GM18520 (cell line): ENCODE data around the gene CPLX1.
"Not testable (repeated sequence)": the region's sequence is repeated elsewhere in the genome, so short reads cannot be mapped to it uniquely, and the experiment has no call there.

Experiments used
- ATAC-seq: cut with Tn5 transposase; IDR thresholded peaks from one replicate; pipeline ENCODE4 v1.9.1; 2021; ENCODE audit not compliant: unreplicated experiment

The CPLX1 gene

DNA sequence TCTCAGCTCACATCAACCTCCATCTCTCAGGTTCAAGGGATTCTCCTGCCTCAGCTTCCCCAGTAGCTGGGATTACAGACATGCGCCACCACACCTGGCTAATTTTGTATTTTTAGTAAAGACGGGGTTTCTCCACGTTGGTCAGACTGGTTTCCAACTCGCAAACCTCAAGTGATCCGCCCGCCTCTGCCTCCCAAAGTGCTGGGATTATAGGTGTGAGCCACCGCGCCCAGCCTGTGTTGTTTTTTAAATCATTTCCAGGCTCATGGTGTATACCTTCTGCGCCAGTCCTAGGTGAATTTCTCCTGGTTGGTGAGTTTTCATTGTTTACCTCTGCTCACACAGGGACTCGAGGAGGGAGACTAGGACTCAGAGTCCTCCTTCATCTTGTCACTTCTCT is 45.7 kb downstream of the CPLX1 start:
- not testable (repeated sequence) for ATAC-seq

DNA sequence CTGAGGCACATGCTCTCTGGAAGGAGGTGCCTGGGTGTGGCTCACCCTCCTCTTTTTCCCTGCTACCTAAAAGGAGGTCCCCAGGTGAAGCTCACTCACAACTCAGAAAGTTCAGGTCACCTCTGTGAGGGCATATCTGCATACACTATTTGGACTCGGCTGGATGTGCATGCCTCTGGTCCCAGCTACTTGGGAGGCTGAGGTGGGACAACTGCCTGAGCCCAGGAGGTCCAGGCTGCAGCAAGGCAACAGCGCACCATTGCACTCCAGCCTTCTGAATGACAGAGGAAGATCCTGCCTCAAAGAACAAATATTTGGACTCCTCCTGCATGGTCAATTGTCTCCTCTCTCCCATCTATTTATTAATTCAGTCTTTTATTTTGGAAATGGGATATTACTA is 46.4 kb downstream of the CPLX1 start:
- ATAC-seq, result no peak

- no peak for ATAC-seq
Measured at GRCh38 chr4:777520-778262, 48.2 kb downstream of the CPLX1 start.

- no peak for ATAC-seq
Measured at GRCh38 chr4:776743-777441, 49.0 kb downstream of the CPLX1 start.

- ATAC-seq, result not testable (repeated sequence)
Measured at GRCh38 chr4:775485-775884, 50.4 kb downstream of the CPLX1 start.

DNA sequence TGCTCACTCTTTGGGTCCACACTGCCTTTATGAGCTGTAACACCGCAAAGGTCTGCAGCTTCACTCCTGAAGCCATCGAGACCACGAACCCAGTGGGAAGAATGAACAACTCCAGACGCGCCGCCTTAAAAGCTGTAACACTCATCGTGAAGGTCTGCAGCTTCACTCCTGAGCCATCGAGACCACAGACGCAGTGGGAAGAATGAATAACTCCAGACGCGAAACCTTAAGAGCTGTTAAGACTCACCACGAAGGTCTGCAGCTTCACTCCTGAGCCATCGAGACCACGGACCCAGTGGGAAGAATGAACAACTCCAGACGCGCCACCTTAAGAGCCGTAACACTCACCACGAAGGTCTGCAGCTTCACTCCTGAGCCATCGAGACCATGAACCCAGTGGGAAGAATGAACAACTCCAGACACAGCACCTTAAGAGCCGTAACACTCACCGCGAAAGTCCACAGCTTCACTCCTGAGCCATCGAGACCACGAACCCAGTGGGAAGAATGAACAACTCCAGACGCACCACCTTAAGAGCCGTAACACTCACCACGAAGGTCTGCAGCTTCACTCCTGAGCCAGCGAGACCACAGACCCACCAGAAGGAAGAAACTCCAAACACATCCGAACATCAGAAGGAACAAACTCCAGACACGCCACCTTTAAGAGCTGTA is 51.4 kb downstream of the CPLX1 start:
- ATAC-seq, result not testable (repeated sequence)

- ATAC-seq, result no peak
Measured at GRCh38 chr4:773214-773613, 52.7 kb downstream of the CPLX1 start.

- no peak for ATAC-seq
Measured at GRCh38 chr4:772776-773175, 53.2 kb downstream of the CPLX1 start.

DNA sequence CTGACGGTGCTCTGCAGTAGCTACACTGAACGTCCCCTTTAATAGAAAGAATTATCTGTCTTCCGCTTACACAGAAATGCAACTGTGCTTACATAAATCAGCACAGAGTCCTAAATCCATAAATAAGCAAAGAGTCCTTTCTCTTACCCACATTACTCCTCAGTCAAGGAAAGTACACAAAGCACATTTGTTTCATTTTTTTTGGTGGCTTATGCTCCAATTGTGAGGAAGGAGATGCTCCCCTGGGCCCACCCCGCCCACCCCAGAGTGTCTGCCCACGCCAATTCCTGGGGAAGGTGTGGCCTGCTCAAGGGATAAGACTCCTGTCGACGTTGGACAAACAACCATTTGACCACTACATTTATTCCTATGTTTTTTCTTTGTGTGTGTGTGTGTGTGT is 53.8 kb downstream of the CPLX1 start:
- no peak for ATAC-seq

GRCh38 chr4:771464-771863 is 54.5 kb downstream of the CPLX1 start:
- no peak for ATAC-seq

DNA sequence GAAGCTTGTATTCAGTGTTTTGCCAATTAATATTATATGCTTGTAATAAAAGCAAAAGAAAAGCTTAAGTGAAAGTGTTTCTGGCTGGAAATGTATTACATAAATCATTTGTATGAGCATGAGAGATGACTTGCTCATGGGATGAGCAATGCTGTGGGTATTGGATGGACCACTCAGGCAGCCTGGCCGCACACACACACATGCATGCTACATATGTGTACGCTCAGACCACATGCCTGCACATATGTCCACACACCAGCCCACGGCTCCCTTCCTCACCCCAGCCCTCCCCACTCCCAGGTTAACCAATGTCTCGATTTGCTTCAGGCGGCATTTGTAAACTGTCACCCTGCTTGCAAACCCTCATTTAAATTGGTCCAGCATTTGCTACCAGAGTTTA is 55.9 kb downstream of the CPLX1 start:
- ATAC-seq, result no peak

DNA sequence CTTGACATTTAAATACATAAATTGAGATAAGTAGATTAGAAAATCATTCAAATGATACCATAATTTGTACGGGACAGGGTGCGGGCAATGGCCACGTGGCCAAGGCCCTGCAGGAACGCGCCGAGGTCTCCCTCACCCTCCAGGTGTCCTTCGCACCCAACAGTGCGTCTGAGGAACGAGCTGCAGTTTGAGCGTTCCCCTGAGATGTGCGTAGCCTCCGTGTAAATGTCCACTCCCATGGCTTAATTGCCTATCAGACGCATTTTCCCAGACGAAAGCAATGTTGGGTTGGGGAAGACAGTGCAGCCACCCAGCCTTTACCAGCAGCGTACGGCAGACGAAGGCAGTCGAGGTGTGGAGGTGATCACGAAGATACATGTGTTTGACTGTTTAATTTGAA is 56.4 kb downstream of the CPLX1 start:
- ATAC-seq, result no peak

DNA sequence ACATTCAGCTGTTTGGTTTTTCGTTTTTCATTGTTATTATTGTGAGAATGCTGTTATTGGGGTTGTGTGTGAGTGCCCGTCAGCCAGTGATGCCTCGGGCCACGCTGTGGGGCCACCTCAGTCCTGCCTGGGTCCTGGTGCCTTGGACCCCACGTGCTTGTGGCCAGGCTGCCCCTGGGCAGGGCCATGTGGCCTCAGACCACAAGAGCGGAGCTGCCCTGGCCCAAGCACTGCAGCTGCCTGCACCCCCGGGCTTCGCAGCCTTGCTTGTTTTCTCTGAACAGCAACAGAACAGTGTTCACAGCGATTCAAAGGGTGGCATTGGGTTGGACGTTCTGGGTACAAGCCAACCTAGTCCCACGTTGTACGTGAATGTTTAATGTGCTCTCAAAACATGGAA is 56.9 kb downstream of the CPLX1 start:
- ATAC-seq, result no peak

DNA sequence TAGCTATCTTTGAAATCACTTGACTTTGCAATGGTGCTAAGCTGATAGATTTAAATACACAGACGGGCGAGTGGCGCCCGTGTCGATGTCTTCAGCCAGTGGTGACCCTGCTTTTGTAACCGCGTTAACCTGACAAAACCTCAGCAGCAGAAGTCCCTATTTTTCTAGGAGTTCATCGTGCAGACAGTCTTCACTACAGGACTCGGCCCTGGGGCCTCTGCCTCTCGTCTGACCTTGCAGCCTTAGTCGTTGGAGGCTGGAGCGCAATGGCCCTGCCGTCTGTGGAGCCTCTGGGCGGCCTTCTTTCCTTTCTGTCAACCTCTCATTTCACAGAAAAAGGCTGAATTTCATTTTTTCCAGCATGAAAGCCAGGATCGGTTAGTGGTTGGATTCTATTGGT is 57.9 kb downstream of the CPLX1 start:
- ATAC-seq, result no peak

DNA sequence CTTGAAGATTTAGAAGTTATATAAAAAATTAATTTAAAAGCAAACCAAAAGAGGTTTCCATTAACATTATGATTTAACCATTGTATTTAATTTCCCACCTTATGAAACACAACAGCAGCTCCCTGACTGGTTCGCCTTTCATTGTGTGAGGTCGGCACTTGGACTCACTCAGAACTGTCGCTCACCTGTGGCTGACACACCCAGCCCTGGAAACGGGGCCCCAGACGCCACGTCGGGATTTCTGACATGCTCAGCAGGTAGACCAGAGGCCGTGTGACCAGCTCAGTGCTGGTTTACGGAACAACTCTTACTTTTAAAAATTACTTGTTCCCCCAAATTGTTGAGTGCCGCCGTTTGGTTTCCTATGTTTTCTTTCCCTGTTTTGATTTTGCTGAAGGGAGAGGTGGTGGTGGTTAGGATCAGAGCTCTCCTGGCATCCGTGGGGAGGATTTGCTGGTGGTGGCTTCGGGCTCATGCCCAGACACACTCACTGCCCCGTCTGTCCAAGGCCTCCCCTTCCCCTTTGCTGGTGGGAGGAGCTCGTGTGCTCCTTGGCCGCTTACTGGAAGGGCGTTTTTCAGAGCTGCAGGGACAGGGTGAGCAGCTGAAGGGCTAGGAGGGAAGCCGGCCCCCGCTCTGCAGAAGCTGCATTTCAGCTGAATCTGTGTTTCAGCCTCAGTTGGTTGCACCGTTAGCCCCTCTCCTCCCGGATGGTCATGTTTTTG is 59.2 kb downstream of the CPLX1 start:
- no peak for ATAC-seq

GRCh38 chr4:766152-766515 is 59.8 kb downstream of the CPLX1 start:
- ATAC-seq, result no peak

GRCh38 chr4:764405-765169 is 61.3 kb downstream of the CPLX1 start:
- ATAC-seq, result no peak

DNA sequence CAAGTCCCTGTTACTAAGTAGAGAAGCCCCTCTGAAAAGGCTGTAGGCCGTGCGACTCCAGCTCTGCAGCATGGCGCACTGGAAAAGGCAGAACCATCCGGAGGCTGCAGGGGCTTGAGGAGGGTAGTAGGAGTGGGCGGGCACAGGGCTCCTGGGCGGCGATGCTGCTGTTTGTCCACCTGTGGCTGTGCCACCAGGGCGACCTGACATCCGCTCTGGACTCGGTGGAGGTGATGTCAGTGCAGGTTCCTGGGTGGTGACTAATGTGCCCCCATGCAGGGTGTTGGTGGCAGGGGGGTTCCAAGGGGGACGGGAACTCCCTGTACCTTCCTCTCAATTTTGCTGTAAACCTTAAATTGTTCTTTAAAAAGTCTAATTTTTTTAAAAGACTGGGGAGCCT is 62.0 kb downstream of the CPLX1 start:
- ATAC-seq, result no peak

GRCh38 chr4:763191-763810 is 62.6 kb downstream of the CPLX1 start:
- no peak for ATAC-seq
